ENCODE results near the gene ASGR1.
"Not testable (repeated sequence)": the region's sequence is repeated elsewhere in the genome, so short reads cannot be mapped to it uniquely, and the experiment has no call there.

Gene ASGR1

DNA sequence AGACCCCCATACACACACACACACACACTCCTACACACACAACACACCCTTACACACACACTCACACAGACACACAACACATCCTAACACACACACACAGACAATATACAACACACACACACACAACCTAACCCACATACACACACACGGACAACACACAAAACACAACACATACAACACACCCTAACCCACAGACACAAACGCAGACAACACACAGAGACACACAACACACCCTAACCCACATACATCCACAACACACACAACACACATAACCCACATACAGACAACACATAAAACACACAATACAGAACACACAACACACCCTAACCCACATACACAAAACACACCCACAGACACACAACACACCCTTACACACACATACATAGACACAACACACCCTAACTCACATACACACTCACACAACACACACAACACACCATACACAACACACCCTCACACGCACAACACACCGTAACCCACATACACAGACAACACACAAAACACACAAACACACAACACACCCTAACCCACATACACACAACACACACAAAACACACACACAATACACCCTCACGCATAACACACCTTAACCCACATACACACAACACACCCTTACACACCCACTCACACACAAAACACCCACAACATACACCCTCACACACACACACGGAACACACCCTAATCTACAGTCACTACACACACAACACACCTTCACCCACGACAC lies 4.4 kb downstream of the ASGR1 start:
- TF ChIP-seq ZNF565 (CRISPR knock-in tag; conservative IDR thresholded peaks at IDR 0.05; ENCODE audit: low read depth) (no peak), POU6F1 (CRISPR knock-in tag; IDR thresholded peaks at IDR 0.05; ENCODE audit: borderline replicate concordance, low read depth) (no peak), ESRRG (CRISPR knock-in tag; IDR thresholded peaks at IDR 0.05) (no peak), CSDC2 (CRISPR knock-in tag; IDR thresholded peaks at IDR 0.05) (no peak), CSRNP3 (CRISPR knock-in tag; IDR thresholded peaks at IDR 0.05) (no peak)
- TF ChIP-seq, protein P1, sequence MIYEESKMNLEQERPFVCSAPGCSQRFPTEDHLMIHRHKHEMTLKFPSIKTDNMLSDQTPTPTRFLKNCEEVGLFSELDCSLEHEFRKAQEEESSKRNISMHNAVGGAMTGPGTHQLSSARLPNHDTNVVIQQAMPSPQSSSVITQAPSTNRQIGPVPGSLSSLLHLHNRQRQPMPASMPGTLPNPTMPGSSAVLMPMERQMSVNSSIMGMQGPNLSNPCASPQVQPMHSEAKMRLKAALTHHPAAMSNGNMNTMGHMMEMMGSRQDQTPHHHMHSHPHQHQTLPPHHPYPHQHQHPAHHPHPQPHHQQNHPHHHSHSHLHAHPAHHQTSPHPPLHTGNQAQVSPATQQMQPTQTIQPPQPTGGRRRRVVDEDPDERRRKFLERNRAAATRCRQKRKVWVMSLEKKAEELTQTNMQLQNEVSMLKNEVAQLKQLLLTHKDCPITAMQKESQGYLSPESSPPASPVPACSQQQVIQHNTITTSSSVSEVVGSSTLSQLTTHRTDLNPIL (CRISPR knock-in tag; IDR thresholded peaks at IDR 0.05; ENCODE audit: low read depth) = no peak
- no peak for ATAC-seq

GRCh38 chr17:7173687-7174602 lies 5.2 kb downstream of the ASGR1 start:
- TF ChIP-seq ZFP30 (CRISPR knock-in tag; IDR thresholded peaks at IDR 0.05) (no peak), ZFP3 (CRISPR knock-in tag; IDR thresholded peaks at IDR 0.05) (no peak), OSR1 (CRISPR knock-in tag; IDR thresholded peaks at IDR 0.05) (no peak), ISL1 (CRISPR knock-in tag; IDR thresholded peaks at IDR 0.05) (no peak), ZNF70 (CRISPR knock-in tag; IDR thresholded peaks at IDR 0.05) (no peak), RARB (CRISPR knock-in tag; IDR thresholded peaks at IDR 0.05) (no peak), CSDC2 (CRISPR knock-in tag; IDR thresholded peaks at IDR 0.05) (no peak), GLIS3 (CRISPR knock-in tag; IDR thresholded peaks at IDR 0.05) (no peak), PPARA (CRISPR knock-in tag; IDR thresholded peaks at IDR 0.05; ENCODE audit: borderline replicate concordance) (no peak), ZC3H10 (CRISPR knock-in tag; IDR thresholded peaks at IDR 0.05) (no peak), ZNF565 (CRISPR knock-in tag; conservative IDR thresholded peaks at IDR 0.05; ENCODE audit: low read depth) (no peak), ARNTL (CRISPR knock-in tag; IDR thresholded peaks at IDR 0.05; ENCODE audit: borderline replicate concordance, low read depth) (no peak), SNAI2 (CRISPR knock-in tag; IDR thresholded peaks at IDR 0.05) (no peak), ZNF8 (CRISPR knock-in tag; IDR thresholded peaks at IDR 0.05) (no peak)
- TF ChIP-seq, protein P1 (CRISPR knock-in tag; IDR thresholded peaks at IDR 0.05; ENCODE audit: low read depth) = no peak
- ATAC-seq = no peak

GRCh38 chr17:7172522-7173191 lies 6.5 kb downstream of the ASGR1 start:
- ATAC-seq = not testable (repeated sequence)

GRCh38 chr17:7169565-7169908 lies 9.6 kb downstream of the ASGR1 start:
- ATAC-seq = not testable (repeated sequence)

GRCh38 chr17:7168841-7169564 lies 10.2 kb downstream of the ASGR1 start:
- not testable (repeated sequence) for ATAC-seq
